Measurements from ENCODE around the gene MS4A5. TPM values are rescaled to one million over a fixed set of nuclear protein-coding genes. Genes with fewer than 3 reads are reported as not detected.

The MS4A5 gene
- total and polyA plus RNA-seq, 2 of the 13 experiments (the other 11 are each of a cell fraction or from before 2014, with no cell fraction given): not detected

- FAIRE-seq: peak; percentile 86
- ChIA-PET CTCF (ENCODE audit: low intra/inter-chr PET ratio, low total read pairs) (interaction anchor here (1.8 kb wide), 1 partner anchor 123 kb away, joined by 13 read pairs; no protein-coding TSS in a partner anchor), POLR2A (no interaction called here)
- BruUV-seq (replicated peaks): no TSS peak
- no peaks in the 10 kb centered on the region for H3K4me1 ChIP-seq (ENCODE audit: insufficient read depth, low read length)
- H3K9me3 ChIP-seq (ENCODE audit: low read length): no peaks in the 10 kb centered on the region
- intact Hi-C loops (cut with micrococcal nuclease; ENCODE audit: unreplicated experiment) (loop anchor here (2.0 kb wide), 2 partner anchors 123 to 221 kb away; no protein-coding TSS in a partner anchor), in situ Hi-C loops (cut with HindIII; ENCODE audit: extremely low pct_ligation_motif_present, low pct_unique_long_range_greater_than_20kb) (loop anchor here (25.0 kb wide), 1 partner anchor 149 kb away; the partner anchor contains the start of gene MS4A6E)
- 5% methylated on average over 5 of the region's 5 CpGs for WGBS (ENCODE audit: low lambda C conversion rate)
- no peaks in the 10 kb centered on the region for H3K27me3 ChIP-seq (ENCODE audit: control insufficient read depth in 1 of 2, insufficient read depth in 2 of 2, low read length in 2 of 2)
- ATAC-seq: peak; percentile 100
- H4K20me1 ChIP-seq (ENCODE audit: insufficient read depth, low read length): no peaks in the 10 kb centered on the region
- no peak overlapping the region for H2AFZ ChIP-seq (ENCODE audit: low read length)
- no peak overlapping the region for H3K4me3 ChIP-seq (replicated peaks in 1 of 3; ENCODE audit: insufficient read depth in 1 of 3, low read depth in 2 of 3, low read length in 3 of 3)
- no peak overlapping the region for H3K9ac ChIP-seq (ENCODE audit: insufficient read depth, low read depth, low read length)
- DNase-seq (ENCODE audit: low spot score): peak; percentile 54
- H3K27ac ChIP-seq (ENCODE audit: extremely low read length, insufficient read depth, low read length): no peak overlapping the region
- H3K79me2 ChIP-seq (ENCODE audit: insufficient read depth, low read length): no peaks in the 10 kb centered on the region
- no peak overlapping the region for H3K4me2 ChIP-seq (ENCODE audit: low read depth, low read length)
- H3K36me3 ChIP-seq (replicated peaks in 1 of 2; ENCODE audit: control insufficient read depth in 1 of 2, insufficient read depth in 2 of 2, low read length in 2 of 2): no peaks in the 10 kb centered on the region
- TF ChIP-seq CEBPG (CRISPR knock-in tag; IDR thresholded peaks at IDR 0.05) (0 out of 2 replicates have a peak, but pooled peaks have one; percentile 12), ZNF496 (CRISPR knock-in tag; IDR thresholded peaks at IDR 0.05; ENCODE audit: insufficient replicate concordance) (no peak), CEBPB (IDR thresholded peaks at IDR 0.05; ENCODE audit: borderline replicate concordance, low read depth, low read length) (peak; percentile 65), HMGA1 (CRISPR knock-in tag; conservative IDR thresholded peaks at IDR 0.05) (no peak), ZNF318 (CRISPR knock-in tag; IDR thresholded peaks at IDR 0.05) (no peak), ZNF609 (CRISPR knock-in tag; IDR thresholded peaks at IDR 0.05; ENCODE audit: borderline replicate concordance) (no peak), DBP (CRISPR knock-in tag; IDR thresholded peaks at IDR 0.05; ENCODE audit: not compliant biosample characterization) (no peak), XRCC5 (optimal IDR thresholded peaks at IDR 0.05; ENCODE audit: low read length) (peak; percentile 59), ZNF644 (CRISPR knock-in tag; IDR thresholded peaks at IDR 0.05; ENCODE audit: low read depth) (0 out of 2 replicates have a peak, but pooled peaks have one; percentile 11), THYN1 (CRISPR knock-in tag; IDR thresholded peaks at IDR 0.05; ENCODE audit: borderline replicate concordance, low read depth) (no peak), SMC3 (IDR thresholded peaks at IDR 0.05; ENCODE audit: low read length) (peak; percentile 40; the same call in 1 of the 2 replicates)
Measured at GRCh38 chr11:60485987-60486386, 56.6 kb downstream of the MS4A5 start.
